ENCODE measurements around the gene IRGC.
"Not testable (repeated sequence)": the region's sequence is repeated elsewhere in the genome, so short reads cannot be mapped to it uniquely, and the experiment has no call there.

IRGC gene, protein sequence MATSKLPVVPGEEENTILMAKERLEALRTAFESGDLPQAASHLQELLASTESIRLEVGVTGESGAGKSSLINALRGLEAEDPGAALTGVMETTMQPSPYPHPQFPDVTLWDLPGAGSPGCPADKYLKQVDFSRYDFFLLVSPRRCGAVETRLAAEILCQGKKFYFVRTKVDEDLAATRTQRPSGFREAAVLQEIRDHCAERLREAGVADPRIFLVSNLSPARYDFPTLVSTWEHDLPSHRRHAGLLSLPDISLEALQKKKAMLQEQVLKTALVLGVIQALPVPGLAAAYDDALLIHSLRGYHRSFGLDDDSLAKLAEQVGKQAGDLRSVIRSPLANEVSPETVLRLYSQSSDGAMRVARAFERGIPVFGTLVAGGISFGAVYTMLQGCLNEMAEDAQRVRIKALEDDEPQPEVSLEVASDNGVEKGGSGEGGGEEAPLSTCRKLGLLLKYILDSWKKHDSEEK

DNA sequence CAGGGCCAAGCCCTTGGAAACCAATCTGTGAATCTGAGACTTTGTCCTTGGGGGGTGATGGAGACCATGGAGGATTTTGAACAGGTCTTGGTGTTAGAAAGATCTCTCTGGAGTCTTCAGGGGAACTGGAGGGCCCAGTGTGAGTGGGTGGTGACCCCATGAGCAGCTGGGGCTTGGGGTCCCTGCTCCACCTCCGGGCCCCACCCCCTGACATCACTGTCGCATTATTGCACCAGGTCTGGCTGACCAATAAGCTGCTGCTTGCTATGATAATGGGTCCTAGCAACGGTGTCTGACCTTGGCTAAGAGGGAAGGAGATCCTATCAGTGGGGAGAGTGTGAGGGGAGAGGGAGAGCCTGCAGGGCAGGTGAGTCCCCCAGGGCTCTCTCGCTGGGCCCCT is at the start of gene IRGC:
Gene IRGC (plus strand): TSS at position 301 of the 400 bp plus-strand sequence. CDS start 2,483 bp downstream, outside the sequence.
- H3K4me3 ChIP-seq (ENCODE audit: low read depth, low read length) = no peak within 1 kb of the TSS
- DNase-seq (ENCODE audit: low read depth) = no peak

DNA sequence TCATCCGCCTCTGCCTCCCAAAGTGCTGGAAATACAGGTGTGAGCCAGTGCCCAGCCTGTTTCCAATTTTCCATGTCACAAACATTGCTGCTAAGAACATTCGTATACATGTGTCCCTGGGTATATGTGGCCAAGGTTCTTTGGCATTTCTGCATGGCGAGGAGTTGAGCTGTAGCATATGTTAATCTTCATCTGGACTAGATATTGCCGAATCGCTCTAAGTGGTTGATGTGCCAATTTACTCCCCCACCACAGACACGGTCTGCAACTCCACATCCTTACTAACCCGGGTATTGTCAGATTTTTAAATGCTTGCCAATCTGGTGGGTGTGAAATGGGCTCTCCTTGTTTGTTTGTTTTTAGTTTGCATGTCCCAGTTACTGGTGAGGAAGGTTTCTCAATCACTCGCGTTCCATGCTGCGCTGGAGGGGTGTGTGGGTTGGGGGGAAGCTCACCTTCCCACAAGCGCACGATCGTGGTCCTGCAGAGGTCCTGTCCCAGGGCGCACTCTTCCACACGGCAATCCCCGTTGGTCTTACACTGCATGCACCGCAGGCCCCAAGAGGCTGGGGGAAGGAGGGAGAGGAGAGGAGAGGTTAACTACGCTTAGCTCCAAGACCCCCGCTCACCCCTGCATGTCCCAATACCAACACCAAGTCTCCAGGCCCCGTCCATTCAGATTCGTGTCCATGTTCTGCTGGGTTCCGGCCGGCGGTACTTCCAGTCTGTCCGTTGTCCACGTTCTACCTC is 48.6 kb upstream of the IRGC start:
- no peak for DNase-seq (ENCODE audit: low read depth)
- peak overlapping the region; percentile 57 for H3K4me3 ChIP-seq (ENCODE audit: low read depth, low read length)

DNA sequence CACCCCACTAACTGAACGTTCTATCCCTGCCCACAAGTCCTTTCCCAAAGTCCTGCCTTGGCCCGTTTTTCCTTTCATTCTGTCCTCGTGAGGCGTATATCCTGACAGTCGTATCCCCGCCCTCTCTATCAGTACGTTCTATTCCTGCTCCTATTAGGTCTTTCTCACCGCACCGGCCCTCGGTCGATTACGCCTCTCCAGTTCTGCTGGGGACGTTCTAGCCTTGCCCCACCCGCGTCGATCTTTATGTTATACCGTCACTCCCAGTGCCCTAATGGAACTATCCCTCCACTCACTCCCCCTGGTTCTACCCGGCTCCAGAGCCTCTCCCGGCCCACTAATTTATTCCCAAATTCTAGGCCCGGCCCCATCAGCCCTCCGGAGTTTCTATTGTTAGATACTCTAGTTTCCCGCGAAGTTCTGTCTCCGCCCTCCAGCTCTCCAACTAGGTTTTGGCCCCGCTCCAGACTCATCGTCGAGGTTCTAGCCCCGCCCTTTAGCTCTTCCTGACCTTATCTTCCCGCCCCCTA is 47.9 kb upstream of the IRGC start:
- DNase-seq (ENCODE audit: low read depth) = no peak

DNA sequence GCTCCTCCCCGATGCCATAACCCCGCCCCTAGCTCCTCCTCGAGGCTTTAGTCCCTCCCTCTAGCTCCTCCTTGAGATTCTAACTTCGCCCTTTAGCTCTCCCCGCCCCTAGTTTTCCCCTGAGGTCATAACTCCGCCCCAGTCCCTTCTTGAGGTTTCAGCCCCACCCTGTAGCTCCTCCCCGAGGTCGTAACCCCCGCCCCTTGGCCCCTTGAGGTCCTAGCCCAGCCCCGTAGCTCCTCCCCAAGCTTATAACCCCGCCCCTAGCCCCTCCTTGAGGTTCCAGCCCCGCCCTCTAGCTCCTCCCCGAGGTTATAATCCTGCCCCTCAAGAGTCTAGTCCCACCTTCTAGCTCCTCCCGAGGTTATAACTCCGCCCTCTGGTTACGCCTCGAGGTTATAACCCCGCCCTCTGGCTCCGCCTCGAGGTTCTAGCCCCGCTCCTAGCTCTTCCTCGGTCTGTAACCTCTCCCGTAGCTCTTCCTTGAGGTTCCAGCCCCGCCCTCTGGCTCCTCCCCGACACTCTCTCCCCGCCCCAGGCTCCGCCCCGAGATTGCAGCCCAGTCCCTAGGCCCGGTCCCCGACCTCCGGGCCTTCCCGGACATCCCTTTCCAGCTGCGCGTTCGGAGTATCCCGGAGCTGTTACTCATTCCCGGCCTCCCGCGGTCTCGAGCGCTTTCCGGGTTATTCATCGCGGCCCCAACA is 47.3 kb upstream of the IRGC start:
- H3K4me3 ChIP-seq (ENCODE audit: low read depth, low read length) = peak overlapping the region; percentile 77

More for the DNA sequence above, 47.9 kb upstream of the IRGC start:
- peak overlapping the region; percentile 57 for H3K4me3 ChIP-seq (ENCODE audit: low read depth, low read length)

DNA sequence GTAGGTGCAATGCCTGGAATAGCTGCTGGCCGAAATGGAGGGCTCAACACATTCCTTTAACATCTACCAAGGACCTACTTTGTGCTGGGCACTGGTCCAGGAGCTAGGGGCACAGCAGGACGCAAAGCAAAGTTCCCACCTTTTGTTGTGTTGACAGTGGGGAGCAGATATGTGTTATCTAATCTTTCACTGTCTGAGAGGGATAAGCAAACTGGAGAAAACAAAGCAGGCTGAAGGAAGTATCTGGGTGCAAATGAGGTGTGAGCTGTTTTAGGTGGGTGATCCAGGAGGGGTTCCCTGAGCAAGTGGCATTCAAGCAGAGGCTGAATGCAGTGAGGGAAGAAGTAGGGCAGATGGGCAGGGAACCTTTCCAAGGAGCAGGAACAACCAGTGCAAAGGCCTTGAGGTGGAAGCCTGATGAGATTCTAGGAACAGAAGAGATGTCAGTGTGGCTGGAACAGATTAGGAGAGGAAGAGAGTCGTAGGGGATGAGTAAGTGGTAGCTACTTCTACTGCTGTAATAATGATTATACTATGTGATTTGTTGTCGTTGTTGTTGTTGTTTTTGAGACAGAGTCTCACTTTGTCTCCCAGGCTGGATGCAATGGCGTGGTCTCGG is 43.7 kb upstream of the IRGC start:
- no peak overlapping the region for H3K4me3 ChIP-seq (ENCODE audit: low read depth, low read length)
- DNase-seq (ENCODE audit: low read depth) = no peak

More for the DNA sequence above, 47.3 kb upstream of the IRGC start:
- peak; percentile 98 for DNase-seq (ENCODE audit: low read depth)

DNA sequence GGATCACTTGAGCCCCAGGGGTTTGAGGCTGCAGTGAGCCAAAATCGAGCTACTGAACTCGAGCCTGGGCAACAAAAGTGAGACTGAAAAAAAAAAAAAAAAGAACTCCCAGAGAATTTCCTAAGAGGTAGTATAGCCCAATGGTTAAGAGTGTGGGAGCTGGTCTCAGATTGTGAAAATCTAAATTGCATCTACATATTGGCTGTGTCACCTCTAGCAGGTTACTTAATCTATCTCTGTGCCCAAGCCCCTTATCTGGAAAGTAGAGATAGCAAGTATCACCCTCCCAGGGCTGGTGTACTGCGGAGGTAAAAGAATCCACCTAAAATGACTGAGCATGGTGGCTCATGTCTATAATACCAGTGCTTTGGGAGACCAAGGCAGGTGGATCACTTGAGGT is 42.2 kb upstream of the IRGC start:
- DNase-seq (ENCODE audit: low read depth) = no peak
- H3K4me3 ChIP-seq (ENCODE audit: low read depth, low read length) = no peak overlapping the region

DNA sequence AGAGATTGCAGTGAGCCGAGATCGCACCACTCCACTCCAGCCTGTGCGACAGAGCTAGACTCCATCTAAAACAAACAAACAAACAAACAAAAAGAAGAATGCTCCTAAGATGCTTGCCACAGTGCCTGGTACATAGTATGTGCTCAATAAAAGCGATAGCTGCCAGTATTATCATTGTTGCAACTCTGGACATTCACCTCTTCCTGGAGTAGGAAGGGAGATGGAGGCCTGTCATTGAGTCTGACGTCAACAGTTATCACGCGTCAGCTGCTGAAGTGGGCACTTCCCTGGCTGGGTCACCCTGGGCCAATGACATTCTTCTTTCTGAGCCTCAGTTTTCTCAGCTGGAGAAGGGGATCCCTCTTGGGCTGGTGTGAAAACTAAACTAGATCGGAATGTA is 41.7 kb upstream of the IRGC start:
- no peak overlapping the region for H3K4me3 ChIP-seq (ENCODE audit: low read depth, low read length)
- no peak for DNase-seq (ENCODE audit: low read depth)

DNA sequence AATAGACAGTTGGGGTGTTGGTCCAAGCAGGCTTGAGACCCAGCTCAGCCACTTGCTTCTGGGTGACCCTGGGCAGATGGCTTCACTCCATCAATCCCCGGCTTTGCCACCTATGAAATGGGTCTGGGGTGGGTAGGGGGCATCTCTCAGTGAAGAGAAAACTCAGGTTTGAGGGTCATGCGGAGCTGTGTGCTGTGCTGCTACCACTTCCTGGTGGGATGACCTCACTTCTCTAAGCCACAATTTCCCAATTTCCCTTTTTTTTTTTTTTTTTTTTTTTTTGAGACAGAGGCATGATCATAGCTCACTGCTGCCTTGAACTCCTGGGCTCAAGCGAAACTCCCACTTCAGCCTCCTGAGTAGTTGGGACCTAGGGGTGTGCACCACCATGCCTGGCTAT is 41.3 kb upstream of the IRGC start:
- no peak for DNase-seq (ENCODE audit: low read depth)
- H3K4me3 ChIP-seq (ENCODE audit: low read depth, low read length) = no peak overlapping the region

DNA sequence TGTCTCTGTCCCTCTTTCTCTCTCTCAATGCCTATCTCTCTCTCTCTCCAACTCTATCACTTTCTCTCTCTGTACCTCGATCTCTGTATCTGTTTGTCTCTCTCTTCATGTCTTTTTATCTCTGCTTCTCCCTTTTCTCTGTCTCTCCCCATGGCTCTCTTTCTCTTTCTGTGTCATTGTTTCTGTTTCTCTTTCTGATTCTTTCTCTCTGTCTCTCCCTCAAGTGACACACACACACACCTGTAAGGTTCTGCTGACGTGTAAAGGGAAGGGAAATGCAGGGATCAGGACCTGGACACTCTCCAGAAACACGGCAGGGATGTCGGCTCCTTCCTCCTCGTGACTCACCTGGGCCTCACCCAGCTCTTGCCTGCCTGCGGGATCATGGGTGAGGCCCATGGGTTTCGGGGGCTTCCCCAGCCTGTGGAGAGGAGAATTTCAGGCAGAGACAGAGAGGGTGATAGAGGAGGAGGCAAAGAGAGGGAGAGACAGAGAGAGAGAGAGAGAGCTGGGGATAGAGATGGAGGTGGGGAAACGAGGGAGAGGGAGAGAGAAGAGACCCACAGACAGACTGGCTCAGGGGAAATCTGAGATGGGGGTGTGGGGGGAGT is 40.5 kb upstream of the IRGC start:
- DNase-seq (ENCODE audit: low read depth) = no peak
- no peak overlapping the region for H3K4me3 ChIP-seq (ENCODE audit: low read depth, low read length)

DNA sequence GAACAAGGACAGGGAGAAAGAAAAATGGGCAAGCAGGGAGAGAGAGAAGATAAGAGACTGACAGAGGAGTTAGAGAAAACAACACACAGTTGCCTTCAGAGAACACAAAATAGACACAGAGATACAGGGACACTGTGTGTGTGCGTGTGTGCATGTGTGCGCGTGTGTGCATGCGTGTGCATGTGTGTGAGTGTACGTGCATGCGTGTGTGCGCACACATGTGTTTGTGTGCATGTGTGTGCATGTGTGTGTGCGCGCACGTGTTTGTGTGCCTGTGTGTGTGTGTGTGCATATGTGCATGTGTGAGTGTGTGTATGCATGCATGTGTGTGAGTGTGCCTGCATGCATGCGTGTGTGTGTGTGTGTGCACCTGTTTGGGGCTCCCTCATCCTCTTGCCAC is 40.0 kb upstream of the IRGC start:
- H3K4me3 ChIP-seq (ENCODE audit: low read depth, low read length) = no peak overlapping the region
- DNase-seq (ENCODE audit: low read depth) = no peak

DNA sequence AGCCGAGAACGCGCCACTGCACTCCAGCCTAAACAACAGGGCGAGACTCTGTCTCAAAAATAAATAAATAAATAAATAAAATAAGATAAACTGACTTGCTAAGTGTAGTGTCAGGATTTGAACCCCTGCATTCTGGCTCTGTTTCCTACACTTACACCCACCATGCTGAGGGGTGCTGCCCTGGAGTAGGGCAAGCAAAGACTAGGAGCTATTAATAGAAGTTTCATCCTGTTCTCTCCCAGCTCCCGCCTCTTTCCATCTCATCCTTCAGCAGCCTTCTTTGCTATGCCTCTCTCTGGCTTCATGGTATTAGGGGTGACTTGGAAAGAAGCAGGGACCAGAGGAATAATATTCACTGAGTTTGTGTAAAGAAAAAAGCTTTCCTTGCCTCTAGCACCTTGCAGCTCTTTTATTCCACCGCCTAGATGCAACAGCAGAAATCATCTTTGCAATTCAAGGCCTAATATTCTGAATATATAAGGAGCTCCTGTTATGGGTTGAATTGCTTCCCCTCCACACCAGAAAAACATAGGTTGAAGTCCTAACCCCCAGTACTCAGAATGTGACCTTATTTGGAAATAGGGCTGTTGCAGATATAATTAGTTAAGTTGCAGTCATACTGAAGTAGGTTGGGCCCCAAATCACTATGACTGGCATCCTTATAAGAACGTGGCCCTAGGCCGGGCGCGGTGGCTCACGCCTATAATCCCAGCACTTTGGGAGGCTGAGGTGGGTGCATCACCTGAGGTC is 37.2 kb upstream of the IRGC start:
- no peak for DNase-seq (ENCODE audit: low read depth)
- no peak overlapping the region for H3K4me3 ChIP-seq (ENCODE audit: low read depth, low read length)

DNA sequence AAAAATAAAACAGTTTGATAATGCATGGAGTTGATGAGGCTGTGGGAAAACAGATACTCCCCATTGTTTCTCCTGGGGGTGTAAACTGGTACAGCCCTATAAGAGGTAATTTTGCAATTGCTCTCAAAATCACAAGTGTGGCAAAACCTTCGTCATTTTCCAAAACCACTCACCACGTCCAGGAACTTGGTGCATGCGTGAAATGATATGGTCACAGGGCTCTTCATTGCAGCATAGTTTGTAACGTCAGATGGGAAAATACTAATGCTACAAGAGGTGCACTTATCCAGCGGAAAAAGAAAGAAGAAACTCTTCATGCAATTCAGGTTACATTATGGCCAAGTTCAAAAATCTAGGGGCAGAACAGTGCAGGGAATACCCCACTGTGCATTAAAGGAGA is 34.1 kb upstream of the IRGC start:
- no peak overlapping the region for H3K4me3 ChIP-seq (ENCODE audit: low read depth, low read length)
- DNase-seq (ENCODE audit: low read depth) = no peak

DNA sequence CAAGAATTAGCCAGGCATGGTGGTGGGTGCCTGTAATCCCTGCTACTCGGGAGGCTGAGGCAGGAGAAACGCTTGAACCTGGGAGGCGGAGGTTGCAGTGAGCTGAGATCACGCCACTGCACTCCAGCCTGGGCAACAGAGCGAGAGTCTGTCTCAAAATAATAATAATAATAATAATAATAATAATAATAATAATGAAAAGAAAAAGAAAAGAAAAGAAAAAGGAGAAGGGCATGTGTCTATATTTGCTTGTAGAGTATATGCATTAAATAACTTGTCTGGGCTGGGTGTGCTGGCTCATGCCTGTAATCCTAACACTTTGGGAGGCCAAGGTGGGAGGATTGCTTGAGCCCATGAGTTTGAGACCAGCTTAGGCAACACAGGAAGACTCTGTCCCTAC is 33.6 kb upstream of the IRGC start:
- not testable (repeated sequence) for DNase-seq (ENCODE audit: low read depth); H3K4me3 ChIP-seq (ENCODE audit: low read depth, low read length)

DNA sequence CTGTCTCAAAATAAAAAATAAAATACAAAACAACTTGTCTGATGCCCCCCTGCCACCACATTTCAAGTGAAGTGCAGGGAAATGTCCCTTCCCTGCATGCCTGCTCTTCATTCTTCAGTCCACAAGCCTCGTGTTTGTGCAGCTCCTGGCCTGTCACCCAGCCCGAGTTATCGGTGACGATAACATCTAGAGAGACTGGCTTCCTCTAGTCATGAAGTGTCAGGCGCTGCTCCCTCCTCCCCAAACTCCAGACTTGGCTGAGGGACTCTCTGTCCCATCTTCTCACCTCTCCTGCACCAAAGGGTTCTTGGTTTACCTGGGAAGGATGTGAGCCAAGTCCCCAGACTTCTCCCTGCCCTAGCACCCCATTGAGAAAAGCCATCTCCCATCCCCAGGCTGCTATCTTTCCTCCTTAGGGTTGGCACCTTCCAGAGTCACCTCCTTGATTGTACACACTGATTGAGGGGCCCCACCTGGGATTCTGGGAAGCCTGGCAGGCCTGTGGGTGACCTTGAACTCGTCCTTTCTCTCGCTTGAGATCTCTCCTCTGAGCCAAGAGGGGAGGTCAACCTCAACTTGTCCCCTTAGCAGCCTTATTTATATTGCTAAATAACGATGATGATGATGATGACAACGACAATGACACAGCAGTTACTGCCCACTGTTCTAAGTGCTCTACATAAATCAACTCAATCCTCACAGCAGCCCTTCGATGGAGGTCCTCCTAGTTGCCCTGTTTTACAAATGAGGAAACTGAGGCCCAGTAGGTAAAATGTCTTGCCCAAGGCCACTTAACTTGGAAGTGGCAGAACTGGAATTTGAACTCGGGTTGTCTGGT is 32.8 kb upstream of the IRGC start:
- no peak for DNase-seq (ENCODE audit: low read depth)
- H3K4me3 ChIP-seq (ENCODE audit: low read depth, low read length) = no peak overlapping the region

DNA sequence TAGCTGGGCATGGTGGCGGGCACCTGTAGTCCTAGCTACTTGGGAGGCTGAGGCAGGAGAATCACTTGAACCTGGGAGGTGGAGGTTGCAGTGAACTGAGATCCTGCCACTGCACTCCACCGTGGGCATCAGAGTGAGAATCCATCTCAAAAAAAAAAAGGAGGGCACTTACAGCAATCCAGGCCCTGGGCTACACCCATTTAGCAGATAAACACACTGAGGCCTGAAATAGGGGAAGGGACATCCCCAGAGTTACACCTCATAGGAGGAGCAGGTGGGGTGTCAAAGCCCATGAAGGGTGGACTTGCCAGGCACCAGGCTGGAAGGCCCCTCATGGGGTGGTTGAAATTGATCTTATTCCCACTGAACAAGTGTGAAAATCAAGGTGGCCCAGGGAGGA is 32.0 kb upstream of the IRGC start:
- no peak overlapping the region for H3K4me3 ChIP-seq (ENCODE audit: low read depth, low read length)
- DNase-seq (ENCODE audit: low read depth) = no peak

DNA sequence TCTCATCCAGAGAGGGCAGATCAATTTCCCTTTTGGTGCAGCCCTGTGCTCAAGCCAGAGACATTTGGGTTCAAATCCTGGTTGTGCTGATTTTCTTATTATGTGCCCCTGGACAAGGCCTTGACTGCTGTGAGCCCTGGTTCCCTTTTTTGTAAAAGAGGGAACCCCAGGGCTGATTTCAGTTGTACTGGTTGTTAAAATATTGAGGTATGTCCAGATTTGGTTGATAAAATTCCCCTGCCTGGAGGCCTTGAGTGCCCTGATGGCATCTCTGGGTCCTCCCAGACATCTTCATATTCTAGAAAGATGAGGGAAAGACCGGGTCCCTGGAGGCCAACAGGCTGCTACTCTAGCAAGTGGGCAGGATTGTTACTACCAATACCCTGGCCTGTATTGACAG is 31.6 kb upstream of the IRGC start:
- H3K4me3 ChIP-seq (ENCODE audit: low read depth, low read length) = no peak overlapping the region
- DNase-seq (ENCODE audit: low read depth) = no peak

DNA sequence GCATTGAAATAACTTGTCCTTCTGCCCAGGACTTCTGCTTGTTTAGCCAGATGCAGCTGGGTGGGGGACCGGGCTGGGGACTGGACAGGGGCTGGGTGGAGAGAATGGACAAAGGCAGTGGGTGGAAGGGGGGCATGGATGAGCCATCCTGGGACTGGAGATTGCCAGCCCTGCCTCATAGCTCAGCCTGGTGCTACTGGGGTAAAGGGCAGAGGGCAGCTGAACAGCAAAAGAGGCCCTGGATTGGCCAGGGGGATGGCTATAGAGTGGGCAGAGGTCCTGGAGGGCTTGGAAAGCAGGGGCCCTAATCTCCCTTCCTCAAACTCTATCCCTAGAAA is 28.2 kb upstream of the IRGC start:
- H3K4me3 ChIP-seq (ENCODE audit: low read depth, low read length) = no peak overlapping the region
- DNase-seq (ENCODE audit: low read depth) = no peak
